Stomach (tissue), 4 donors: ENCODE results near the gene GPD2.

ENCODE experiments used
- CTCF ChIP-seq, 7 experiments: fragments of 450-650 bp in 4 of 7; fragments of 200-600 bp in 3 of 7; sonication (generic) in 3 of 7; IDR thresholded peaks; one replicate each; pipeline ENCODE4 v1.5.1; 2016 to 2019; ENCODE audit warnings: antibody characterized with exemption in 7 of 7, control low read depth in 2 of 7, mild to moderate bottlenecking in 1 of 7
- EP300 ChIP-seq: sonication (generic); formaldehyde crosslinking; IDR thresholded peaks from one replicate; pipeline ENCODE4 v1.6.1; 2017; ENCODE audit warnings: antibody characterized with exemption
- POLR2A ChIP-seq, 4 donors: fragments of 450-650 bp; IDR thresholded peaks; one replicate each; pipeline ENCODE4 v1.6.1; 2016; ENCODE audit warnings: antibody characterized with exemption in 4 of 4, control low read depth in 2 of 4, mild to moderate bottlenecking in 1 of 4, moderate library complexity in 1 of 4
- POLR2AphosphoS5 ChIP-seq, 3 donors: sonication (generic); formaldehyde crosslinking; IDR thresholded peaks; one replicate each; pipeline ENCODE4 v1.6.1; 2016; ENCODE audit warnings: antibody characterized with exemption in 3 of 3

DNA sequence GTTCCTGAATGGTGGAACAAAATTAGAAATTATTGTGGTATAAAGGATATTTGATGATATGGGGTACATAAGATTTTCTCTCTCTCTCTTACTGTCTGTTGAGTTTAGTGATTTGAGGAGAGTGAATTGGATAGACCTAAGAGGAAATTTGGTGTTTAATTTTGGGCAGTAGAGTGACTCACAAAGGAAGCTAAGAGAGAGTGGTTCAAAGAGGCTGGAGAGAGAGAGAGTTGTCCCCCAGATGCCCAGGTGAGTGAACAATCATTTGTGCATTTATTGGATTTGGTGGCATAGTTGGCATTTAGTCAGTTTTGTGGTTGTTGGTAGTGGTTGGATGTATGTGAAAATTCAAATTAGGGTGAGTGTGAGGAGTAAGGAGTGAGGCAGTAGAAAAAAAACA, 56.8 kb downstream of the GPD2 start:
- TF ChIP-seq EP300 (no peak), CTCF (IDR thresholded peaks at IDR 0.05) (no peak), POLR2A (IDR thresholded peaks at IDR 0.05) (no peak), POLR2AphosphoS5 (IDR thresholded peaks at IDR 0.05) (no peak)
